HG02623 (cell line): Measurements from ENCODE around the gene DENND6B.

Source experiments
- ATAC-seq: cut with Tn5 transposase; IDR thresholded peaks from one replicate; pipeline ENCODE4 v1.9.1; 2021; ENCODE audit warnings: moderate library complexity; ENCODE audit not compliant: unreplicated experiment

The DENND6B gene

GRCh38 chr22:50305393-50305922, 21.4 kb downstream of the DENND6B start:
- ATAC-seq: no peak

- ATAC-seq: no peak
These were observed 22.1 kb downstream of the DENND6B start for GRCh38 chr22:50304528-50305392.

DNA sequence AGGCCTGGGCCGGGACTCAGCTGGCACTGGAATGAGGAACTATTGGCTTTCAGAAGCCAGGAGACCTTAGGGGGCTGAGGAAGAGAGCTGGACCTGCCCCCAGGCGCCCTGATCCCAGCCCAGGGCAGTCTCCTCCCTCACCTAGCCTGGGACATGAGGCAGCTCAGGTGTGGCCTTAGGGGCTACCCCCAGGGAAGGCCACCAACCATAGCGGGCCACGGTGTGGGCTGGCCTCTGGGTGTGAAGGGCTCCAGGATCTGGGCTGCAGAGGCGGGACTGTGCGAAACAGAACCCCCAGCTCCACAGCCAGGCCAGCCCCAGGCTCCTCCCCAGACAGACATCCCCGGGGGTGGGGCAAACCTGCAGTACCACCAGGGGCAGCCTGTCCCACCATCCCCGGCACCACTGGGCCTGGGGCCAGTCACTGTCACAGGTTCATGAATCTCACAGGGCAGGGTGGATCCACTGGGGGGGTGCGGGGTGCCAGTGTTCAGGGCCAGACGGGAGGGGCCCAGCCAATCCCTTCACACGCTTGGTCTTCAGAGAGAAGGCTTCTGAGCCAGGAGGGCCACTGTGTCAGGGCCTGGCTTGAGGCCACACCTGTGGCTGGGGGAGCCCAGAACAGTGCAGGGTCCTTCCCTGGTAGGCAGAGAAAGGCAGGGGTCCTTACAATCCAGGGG, 22.8 kb downstream of the DENND6B start:
- no peak for ATAC-seq

GRCh38 chr22:50303515-50303847, 23.3 kb downstream of the DENND6B start:
- ATAC-seq: no peak

GRCh38 chr22:50302564-50302963, 24.2 kb downstream of the DENND6B start:
- no peak for ATAC-seq

- ATAC-seq: no peak
These were observed 24.7 kb downstream of the DENND6B start for GRCh38 chr22:50302041-50302541.

DNA sequence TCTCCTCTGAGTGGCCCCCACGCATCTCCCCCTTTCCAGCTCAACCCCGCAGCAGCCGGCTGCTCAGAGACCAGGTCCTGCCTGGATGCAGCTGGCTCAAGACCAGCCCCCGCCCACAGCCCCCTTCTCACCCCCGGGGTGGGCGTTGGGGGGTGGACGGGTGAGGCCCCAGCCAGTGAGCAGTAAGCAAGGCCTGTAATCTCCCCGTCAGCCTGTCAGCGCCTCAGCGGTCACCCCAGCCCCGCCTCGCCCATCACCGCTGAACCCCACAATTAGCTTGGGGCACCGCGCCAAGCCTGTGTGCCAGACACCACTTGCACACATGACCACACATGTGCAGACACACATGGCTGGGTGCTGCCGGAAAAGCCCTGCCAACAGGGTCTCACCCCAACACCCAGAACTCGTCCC, 25.2 kb downstream of the DENND6B start:
- no peak for ATAC-seq

- ATAC-seq: no peak
These were observed 26.1 kb downstream of the DENND6B start for GRCh38 chr22:50300620-50301257.

DNA sequence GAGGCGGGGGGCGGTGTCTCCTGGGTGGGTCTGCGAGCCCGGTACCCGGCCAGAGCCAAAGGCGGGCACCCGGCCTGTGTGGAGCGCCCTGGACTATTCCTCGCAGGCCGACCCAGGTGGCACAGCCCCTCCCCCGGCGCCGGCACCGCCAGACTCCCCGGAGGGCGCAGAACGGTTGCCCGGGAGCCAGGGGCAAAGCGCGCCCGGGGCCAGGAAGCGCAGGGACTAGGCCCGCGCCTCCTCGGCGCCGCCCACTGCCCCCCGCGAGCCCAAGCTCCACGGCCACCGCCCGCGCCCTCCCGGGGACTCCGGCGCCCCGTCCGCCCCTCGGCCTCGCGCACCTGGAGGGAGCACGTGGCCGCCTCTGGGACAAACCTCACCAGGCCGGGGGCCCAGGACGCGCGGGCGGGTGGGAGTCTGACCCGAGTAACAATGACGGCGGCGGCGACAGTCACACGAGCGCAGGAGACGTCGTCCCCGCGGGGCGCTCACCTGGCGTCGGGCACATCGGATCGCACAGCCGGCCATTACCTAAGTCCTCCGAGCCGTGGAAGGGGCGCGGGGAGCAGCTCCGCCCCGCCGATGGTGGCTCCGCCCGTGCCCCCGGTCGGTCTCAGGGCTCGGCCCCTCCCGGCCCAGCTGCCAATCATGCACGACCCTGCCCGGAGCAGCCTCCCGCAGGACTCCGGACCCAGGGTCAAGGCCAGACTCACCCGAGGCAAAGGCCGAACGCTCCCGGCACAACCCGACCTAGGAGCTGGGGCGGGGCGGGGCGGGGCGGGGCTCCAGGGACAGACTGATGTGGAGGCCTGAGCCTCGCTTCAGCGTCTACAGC, 26.8 kb downstream of the DENND6B start:
- ATAC-seq: no peak

DNA sequence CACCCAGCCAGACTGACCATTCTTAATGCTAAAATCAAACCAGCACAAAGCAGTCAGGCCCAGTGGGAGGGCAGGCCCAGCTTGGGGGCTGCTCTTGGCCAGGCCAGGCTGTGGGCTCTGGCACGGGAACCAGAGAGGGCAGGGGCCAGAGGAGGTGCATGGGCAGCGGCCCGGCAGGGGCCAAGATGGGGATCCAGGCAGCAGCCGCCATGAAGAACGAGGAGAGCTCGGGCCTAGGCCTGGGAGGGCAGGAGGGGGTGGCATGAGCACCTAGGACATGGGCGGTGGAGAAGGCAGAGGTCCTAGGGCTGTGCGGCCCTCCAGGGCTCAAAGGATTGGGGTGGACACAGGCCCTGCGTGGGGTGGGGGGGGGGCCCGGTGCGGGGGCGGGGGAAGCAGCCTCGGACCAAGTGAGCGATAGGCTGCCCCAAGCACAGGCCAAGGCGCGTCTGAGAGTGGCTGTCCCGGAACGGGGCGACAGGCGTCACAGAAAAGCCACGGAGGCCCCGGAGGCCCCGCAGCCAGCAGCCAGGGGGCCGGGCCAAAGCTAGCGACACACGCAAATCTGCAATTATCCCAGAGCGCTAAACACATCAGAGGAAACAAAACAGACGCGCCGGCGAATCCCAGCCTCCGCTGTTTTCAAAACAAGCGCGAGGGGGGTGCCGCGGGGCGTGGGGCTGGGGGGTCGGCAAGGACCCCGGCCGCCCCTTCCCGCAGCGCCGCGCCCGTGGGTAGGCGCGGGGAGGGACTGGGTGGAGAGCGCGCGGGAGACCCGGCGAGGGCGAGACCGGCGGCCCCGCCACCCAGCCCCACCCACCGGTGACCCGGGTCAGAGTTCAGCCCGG, 27.7 kb downstream of the DENND6B start:
- no peak for ATAC-seq

- no peak for ATAC-seq
These were observed 28.6 kb downstream of the DENND6B start for GRCh38 chr22:50298266-50298637.

- ATAC-seq: no peak
These were observed 29.1 kb downstream of the DENND6B start for GRCh38 chr22:50297510-50298265.

GRCh38 chr22:50296658-50297490, 29.9 kb downstream of the DENND6B start:
- ATAC-seq: no peak

DNA sequence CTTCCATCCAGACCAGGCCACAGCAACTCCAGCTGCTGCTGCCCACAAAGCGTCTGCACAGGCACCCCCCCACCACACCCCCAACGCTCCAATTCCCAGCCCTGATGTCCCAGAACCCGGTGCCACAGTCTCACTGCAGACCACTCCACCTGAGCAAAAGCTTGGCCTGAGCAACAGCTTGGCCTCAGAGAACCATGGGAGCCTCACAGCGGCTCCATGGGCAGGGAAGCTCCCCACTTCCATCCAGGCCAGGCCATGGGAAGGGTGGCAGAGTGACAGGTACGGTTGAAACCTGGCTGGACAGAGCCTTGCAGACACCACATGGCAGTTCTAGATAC, 32.5 kb downstream of the DENND6B start:
- no peak for ATAC-seq

GRCh38 chr22:50293441-50294318, 33.1 kb downstream of the DENND6B start:
- ATAC-seq: no peak

DNA sequence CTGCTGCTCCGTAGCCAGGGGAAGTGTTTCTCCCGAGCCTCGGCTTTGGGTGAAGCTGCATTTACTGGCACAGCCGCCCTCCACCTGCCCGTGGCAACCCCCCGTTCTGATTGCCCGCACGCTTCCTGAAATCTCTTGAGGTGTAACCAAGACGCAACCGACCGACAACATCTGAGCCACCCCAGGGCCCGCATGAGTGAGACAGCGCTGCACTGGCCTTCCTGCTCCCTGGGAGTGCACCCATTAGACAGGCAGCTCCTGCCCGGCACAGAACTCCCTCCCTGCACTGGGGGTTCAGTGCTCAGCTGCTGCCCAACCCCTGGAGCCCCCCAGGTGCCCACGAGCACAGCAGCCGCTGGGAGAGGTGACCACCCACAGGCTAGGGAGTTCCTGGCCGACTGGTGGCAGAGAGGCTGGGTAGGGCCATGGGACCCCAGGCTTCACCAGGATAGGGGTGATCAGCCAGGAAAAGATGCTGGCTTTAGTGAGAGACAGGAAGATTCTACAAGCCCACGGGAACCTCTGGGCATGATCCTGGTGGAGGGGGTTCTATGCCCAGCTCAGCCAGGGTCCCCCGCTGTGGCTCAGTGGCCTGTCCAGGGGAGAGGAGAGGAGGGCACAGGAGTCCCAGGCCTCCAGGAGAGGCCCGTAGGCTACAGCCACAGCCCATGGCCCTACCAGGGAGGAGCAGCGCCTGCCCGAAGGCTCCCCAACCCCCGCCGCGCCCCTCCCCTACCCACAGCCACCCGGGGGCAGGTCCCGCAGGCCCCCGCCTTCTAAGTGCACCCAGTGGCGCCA, 34.0 kb downstream of the DENND6B start:
- ATAC-seq: no peak
